IMR-90 (cell line): ENCODE measurements around the gene BGLAP. TPM values are rescaled to one million over a fixed set of nuclear protein-coding genes. Genes with fewer than 3 reads are reported as not detected.

Experiments used
- ATAC-seq: fragments of 200-7000 bp; cut with Tn5 transposase; 2 replicates; pipeline ENCODE4 v1.9.1; 2020; ENCODE audit warnings: low read depth, mild to moderate bottlenecking, moderate library complexity
- BruUV-seq: library from RNA; stranded (reverse); fragments of 400-500 nt; replicated peaks from 2 replicates; lab custom pipeline; 2021; lab: Mats Ljungman, UMichigan
- CTCF ChIA-PET: fragments of 300-600 bp; formaldehyde crosslinking; extraction: SDS; loops from one replicate; lab custom pipeline; 2021; ENCODE audit warnings: antibody characterized with exemption; lab: Yijun Ruan, JAX
- POLR2A ChIA-PET: fragments of 300-600 bp; sonication (Branson Sonifier 250); formaldehyde crosslinking; loops from one replicate; lab custom pipeline; 2022; ENCODE audit warnings: antibody characterized with exemption; ENCODE audit not compliant: unreplicated experiment; lab: Charles Lee
- DNase-seq: peaks from one replicate; pipeline ENCODE4 v3.0.0; 2013
- H2AFZ ChIP-seq: replicated peaks from 2 replicates; pipeline ENCODE3; 2013; ENCODE audit warnings: low read length, mild to moderate bottlenecking; ENCODE audit not compliant: poor library complexity
- H2AK5ac ChIP-seq: 2 replicates; pipeline ENCODE4 v1.6.1; 2013; ENCODE audit warnings: low read depth, low read length, inconsistent platforms
- H2AK9ac ChIP-seq: replicated peaks from 2 replicates; pipeline ENCODE3; 2013; ENCODE audit warnings: mild to moderate bottlenecking, low read depth, low read length, moderate library complexity; ENCODE audit not compliant: poor library complexity
- H2BK120ac ChIP-seq: 2 replicates; pipeline ENCODE4 v1.6.1; 2013; ENCODE audit warnings: low read depth, low read length, inconsistent platforms
- H2BK15ac ChIP-seq: 3 replicates; pipeline ENCODE4 v1.6.1; 2013; ENCODE audit warnings: low read depth, low read length, inconsistent platforms
- H2BK20ac ChIP-seq: 2 replicates; pipeline ENCODE4 v1.6.1; 2013; ENCODE audit warnings: low read depth, mild to moderate bottlenecking, inconsistent platforms, low read length, moderate library complexity
- H2BK5ac ChIP-seq: 2 replicates; pipeline ENCODE4 v1.6.1; 2013; ENCODE audit warnings: mild to moderate bottlenecking, low read depth, low read length, inconsistent platforms; ENCODE audit not compliant: poor library complexity, severe bottlenecking
- H3K14ac ChIP-seq: replicated peaks from 2 replicates; pipeline ENCODE4 v1.6.1; 2013; ENCODE audit warnings: low read depth, low read length, inconsistent platforms
- H3K18ac ChIP-seq: 2 replicates; pipeline ENCODE4 v1.6.1; 2013; ENCODE audit warnings: low read depth, low read length, control low read depth
- H3K23ac ChIP-seq: 2 replicates; pipeline ENCODE4 v1.6.1; 2013; ENCODE audit warnings: low read depth, low read length, inconsistent platforms
- H3K27ac ChIP-seq: 2 replicates; pipeline ENCODE4 v1.5.1; 2013; ENCODE audit warnings: mild to moderate bottlenecking, control low read depth, low read length; ENCODE audit not compliant: insufficient read depth
- H3K27me3 ChIP-seq: 2 replicates; pipeline ENCODE4 v1.6.1; 2013; ENCODE audit warnings: low read length; ENCODE audit not compliant: control insufficient read depth, insufficient read depth
- H3K36me3 ChIP-seq: 2 replicates; pipeline ENCODE4 v1.6.1; 2013; ENCODE audit warnings: low read length, mixed read lengths; ENCODE audit not compliant: control insufficient read depth, insufficient read depth
- H3K4ac ChIP-seq: 2 replicates; pipeline ENCODE4 v1.6.1; 2013; ENCODE audit warnings: low read depth, low read length, inconsistent platforms
- H3K4me1 ChIP-seq: 2 replicates; pipeline ENCODE4 v1.6.1; 2013; ENCODE audit warnings: low read length, mixed read lengths; ENCODE audit not compliant: control insufficient read depth, insufficient read depth
- H3K4me2 ChIP-seq: 2 replicates; pipeline ENCODE4 v1.6.1; 2013; ENCODE audit warnings: low read depth, mild to moderate bottlenecking, control low read depth, low read length, moderate library complexity
- H3K4me3 ChIP-seq: 2 replicates; pipeline ENCODE4 v1.5.1; 2013; ENCODE audit warnings: low read depth, mild to moderate bottlenecking, control low read depth, low read length, moderate library complexity; ENCODE audit not compliant: insufficient read depth
- H3K56ac ChIP-seq: 2 replicates; pipeline ENCODE4 v1.6.1; 2013; ENCODE audit warnings: low read length, inconsistent platforms; ENCODE audit not compliant: insufficient read depth; ENCODE audit errors: extremely low read depth
- H3K79me1 ChIP-seq, 2 experiments: 2 replicates each; pipeline ENCODE4 v1.6.1; 2013; ENCODE audit warnings: low read length in 2 of 2, inconsistent platforms in 1 of 2, low read depth in 1 of 2
- H3K9ac ChIP-seq: 2 replicates; pipeline ENCODE4 v1.6.1; 2013; ENCODE audit warnings: low read depth, low read length, control low read depth
- H3K9me1 ChIP-seq: 2 replicates; pipeline ENCODE4 v1.6.1; 2013; ENCODE audit warnings: low read length, inconsistent platforms; ENCODE audit not compliant: insufficient read depth
- H3K9me3 ChIP-seq: 2 replicates; pipeline ENCODE4 v1.6.1; 2013; ENCODE audit warnings: low read length; ENCODE audit not compliant: control insufficient read depth, insufficient read depth
- H4K20me1 ChIP-seq: 2 replicates; pipeline ENCODE4 v1.6.1; 2013; ENCODE audit warnings: low read length, inconsistent platforms; ENCODE audit not compliant: insufficient read depth
- H4K5ac ChIP-seq: 2 replicates; pipeline ENCODE4 v1.6.1; 2013; ENCODE audit warnings: mild to moderate bottlenecking, low read depth, low read length, control low read depth
- H4K8ac ChIP-seq, 2 experiments: 2 replicates each; pipeline ENCODE4 v1.6.1; 2013; ENCODE audit warnings: low read depth in 2 of 2, low read length in 2 of 2, control low read depth in 1 of 2, inconsistent platforms in 1 of 2
- H4K91ac ChIP-seq: 2 replicates; pipeline ENCODE4 v1.6.1; 2013; ENCODE audit warnings: low read depth, low read length, inconsistent platforms; ENCODE audit not compliant: insufficient read depth
- CHD1 ChIP-seq: IDR thresholded peaks from 2 replicates; pipeline ENCODE4 v1.6.1; 2012; ENCODE audit warnings: low read depth, low read length, improper control_type of control experiment
- FOS ChIP-seq: fragments of 150-350 bp; IDR thresholded peaks from 2 replicates; pipeline ENCODE4 v1.6.1; 2016; ENCODE audit warnings: low read depth, low read length
- POLR2A ChIP-seq: IDR thresholded peaks from 2 replicates; pipeline ENCODE4 v1.6.1; 2012; ENCODE audit warnings: mild to moderate bottlenecking, low read depth, low read length
- WGBS, 2 experiments: methylation state at CpG; one replicate each; pipeline versions ENCODE4 v1.1.5 to v1.1.7; 2013; ENCODE audit warnings: missing lambda C conversion rate in 2 of 2; ENCODE audit not compliant: insufficient read length in 1 of 2; ENCODE audit errors: extremely low coverage in 2 of 2; 5-methylcytosine and 5-hydroxymethylcytosine counted together
- dilution Hi-C: fragments of 300-500 bp; cut with HindIII; formaldehyde crosslinking; loops from one replicate; pipeline ENCODE4 v1.14.3; 2018; ENCODE audit warnings: low sequenced_read_pairs; ENCODE audit not compliant: unreplicated experiment
- in situ Hi-C: fragments of 300-500 bp; cut with MboI; formaldehyde crosslinking; loops from 3 replicates; pipeline ENCODE4 v1.14.3; 2019; ENCODE audit warnings: low sequenced_read_pairs, inconsistent platforms, mixed read lengths
- intact Hi-C: fragments of 100-400 bp; cut with micrococcal nuclease; formaldehyde crosslinking; loops from 2 replicates; pipeline ENCODE4 v1.10.0; 2022
- polyA plus RNA-seq, 3 experiments: library from polyadenylated mRNA; depleted of rRNA; stranded (reverse); fragments of >200 nt; gene quantifications; 2 replicates each; pipeline ENCODE4 v1.2.3, GENCODE V29; 2012; ENCODE audit warnings: low replicate concordance in 1 of 3
- total RNA-seq: library from RNA; depleted of rRNA; stranded (reverse); fragments of >200 nt; gene quantifications from 2 replicates; pipeline ENCODE4 v1.2.3, GENCODE V29; 2012

The BGLAP gene
- total and polyA plus RNA-seq, 2 of the 4 experiments (the other 2 are of a cell fraction), result 0.67 TPM; not detected in 1

- peaks cover 19% of the 10 kb centered on the region for H4K20me1 ChIP-seq
- no peak overlapping the region for H4K8ac ChIP-seq
- H3K23ac ChIP-seq, result 0 out of 2 replicates have a peak overlapping the region, but pooled peaks have one; percentile 16
- no peak overlapping the region for H4K5ac ChIP-seq
- H3K4ac ChIP-seq, result peak overlapping the region; percentile 48
- intact Hi-C loops, result loop anchor here (5.0 kb wide), 1 partner anchor 49 kb away; no protein-coding TSS in a partner anchor
- ATAC-seq (peak; percentile 90), DNase-seq (peak; percentile 69)
- H3K14ac ChIP-seq, result no peak overlapping the region; the same call in 1 of the 2 replicates
- H3K27me3 ChIP-seq, result no peaks in the 10 kb centered on the region
- H3K9ac ChIP-seq, result no peak overlapping the region
- peaks cover 13 to 52% of the 10 kb centered on the region in 2 experiments; a peak in 3 of 4 replicates for H3K79me1 ChIP-seq
- no peak overlapping the region for H2AK5ac ChIP-seq
- no CpG with 5 or more reads among the region's 4 CpGs for WGBS, 2 experiments
- no peak overlapping the region for H2AFZ ChIP-seq
- TF ChIP-seq FOS, result 0 out of 2 replicates have a peak, but pooled peaks have one; percentile 4
- TF ChIP-seq POLR2A, result no peak
- no peak for TF ChIP-seq CHD1
- H3K4me1 ChIP-seq, result peaks cover 3% of the 10 kb centered on the region
- H3K56ac ChIP-seq, result no peak overlapping the region
- H3K27ac ChIP-seq, result no peak overlapping the region
- H3K9me1 ChIP-seq, result peaks cover 11% of the 10 kb centered on the region
- no TSS peak for BruUV-seq
- CTCF ChIA-PET, result interaction anchor here (0.5 kb wide), 1 partner anchor 70 kb away, joined by 3 read pairs; no protein-coding TSS in a partner anchor
- in situ Hi-C loops, result no loop called here
- H2AK9ac ChIP-seq, result no peak overlapping the region
- H3K18ac ChIP-seq, result no peak overlapping the region
- no peaks in the 10 kb centered on the region for H3K9me3 ChIP-seq
- no peak overlapping the region for H2BK15ac ChIP-seq
- no peak overlapping the region for H2BK20ac ChIP-seq
- dilution Hi-C loops, result no loop called here
- no peak overlapping the region for H2BK120ac ChIP-seq
- H2BK5ac ChIP-seq, result peak overlapping the region; percentile 29
- H3K4me3 ChIP-seq, result no peak overlapping the region
- peaks cover 62% of the 10 kb centered on the region for H3K36me3 ChIP-seq
- H4K91ac ChIP-seq, result no peak overlapping the region; the same call in 1 of the 2 replicates
- H3K4me2 ChIP-seq, result no peak overlapping the region
- POLR2A ChIA-PET, result interaction anchor here (0.6 kb wide), 1 partner anchor 13 kb away, joined by 3 read pairs; no protein-coding TSS in a partner anchor
These were observed 26.4 kb downstream of the BGLAP start for GRCh38 chr1:156268336-156268735.
